HepG2 (cell line): ENCODE results near the gene GRM4. TPM values are rescaled to one million over a fixed set of nuclear protein-coding genes. Genes with fewer than 3 reads are reported as not detected.

Experiments
- DBP ChIP-seq: sonication (generic); formaldehyde crosslinking; IDR thresholded peaks from 2 replicates; pipeline ENCODE4 v1.4.0; 2020; ENCODE audit warnings: missing genetic modification reagents; ENCODE audit errors: not compliant biosample characterization
- FOSL1 ChIP-seq: sonication (generic); formaldehyde crosslinking; IDR thresholded peaks from 2 replicates; pipeline ENCODE4 v1.9.0; 2021; ENCODE audit warnings: missing genetic modification reagents, borderline replicate concordance
- GABPB1 ChIP-seq: IDR thresholded peaks from 2 replicates; pipeline ENCODE4 v1.6.1; 2016; ENCODE audit warnings: mild to moderate bottlenecking, missing genetic modification reagents, moderate library complexity, missing compliant biosample characterization
- NFKB2 ChIP-seq: sonication (generic); formaldehyde crosslinking; IDR thresholded peaks from 2 replicates; pipeline ENCODE4 v1.4.0; 2020; ENCODE audit warnings: missing genetic modification reagents, borderline replicate concordance
- NFRKB ChIP-seq: fragments of 450-650 bp; IDR thresholded peaks from 2 replicates; pipeline ENCODE4 v1.6.1; 2017
- NPAS2 ChIP-seq: sonication (generic); formaldehyde crosslinking; IDR thresholded peaks from 2 replicates; pipeline ENCODE4 v1.8.0; 2022; ENCODE audit warnings: mild to moderate bottlenecking, missing genetic modification reagents, borderline replicate concordance
- REL ChIP-seq: sonication (generic); formaldehyde crosslinking; conservative IDR thresholded peaks from 2 replicates; pipeline ENCODE4 v1.8.0; 2022; ENCODE audit warnings: mild to moderate bottlenecking, missing genetic modification reagents, moderate library complexity
- SETDB1 ChIP-seq: sonication (generic); formaldehyde crosslinking; IDR thresholded peaks from 2 replicates; pipeline ENCODE4 v1.5.1; 2020; ENCODE audit warnings: missing genetic modification reagents, mild to moderate bottlenecking, borderline replicate concordance
- SIX1 ChIP-seq: sonication (generic); formaldehyde crosslinking; IDR thresholded peaks from 2 replicates; pipeline ENCODE4 v1.4.0; 2020; ENCODE audit warnings: missing genetic modification reagents, borderline replicate concordance
- STAG1 ChIP-seq: sonication (generic); formaldehyde crosslinking; IDR thresholded peaks from 2 replicates; pipeline ENCODE4 v1.4.0; 2020; ENCODE audit warnings: missing genetic modification reagents
- ZBTB3 ChIP-seq: sonication (generic); formaldehyde crosslinking; IDR thresholded peaks from 2 replicates; pipeline ENCODE4 v1.4.0; 2020; ENCODE audit warnings: low read depth, mild to moderate bottlenecking, moderate library complexity, missing genetic modification reagents, borderline replicate concordance
- ZMYM3 ChIP-seq: sonication (generic); formaldehyde crosslinking; IDR thresholded peaks from 2 replicates; pipeline ENCODE4 v1.5.1; 2020; ENCODE audit warnings: mild to moderate bottlenecking, missing genetic modification reagents
- ZNF841 ChIP-seq: sonication (generic); formaldehyde crosslinking; IDR thresholded peaks from 2 replicates; pipeline ENCODE4 v1.8.1; 2023; ENCODE audit warnings: missing genetic modification reagents, borderline replicate concordance
- polyA plus RNA-seq, 8 experiments: library from polyadenylated mRNA; depleted of rRNA in 3 of 8; stranded (reverse) in 7 of 8; unstranded in 1 of 8; fragments of >200 nt; fragmentation: Illumina TruSeq in 4 of 8; extraction: Trizol in 4 of 8; gene quantifications; 2 replicates each; pipeline versions ENCODE4 v1.2.1 to v1.2.3, GENCODE V29; 2011 to 2016; ENCODE audit warnings: low read depth in 4 of 8, missing spikeins in 1 of 8, mixed read lengths in 1 of 8; ENCODE audit not compliant: insufficient read depth in 1 of 8
- total RNA-seq, 5 experiments: library from RNA; depleted of rRNA; stranded (reverse); fragments of >200 nt; fragmentation: Illumina TruSeq; extraction: Trizol; gene quantifications; 2 replicates each; pipeline ENCODE4 v1.2.3, GENCODE V29; 2016; ENCODE audit warnings: low read depth in 1 of 5
- TF ChIP-seq, protein P1 (sequence below): sonication (generic); formaldehyde crosslinking; IDR thresholded peaks from one replicate; pipeline ENCODE4 v1.5.1; 2020; ENCODE audit warnings: mild to moderate bottlenecking, missing genetic modification reagents; ENCODE audit errors: not compliant biosample characterization
- TF ChIP-seq, protein P2 (sequence below): sonication (generic); formaldehyde crosslinking; IDR thresholded peaks from 2 replicates; pipeline ENCODE4 v1.4.0; 2020; ENCODE audit warnings: mild to moderate bottlenecking, missing genetic modification reagents
- TF ChIP-seq, protein P3 (sequence below): sonication (generic); formaldehyde crosslinking; IDR thresholded peaks from 2 replicates; pipeline ENCODE4 v1.4.0; 2020; ENCODE audit warnings: missing genetic modification reagents

The GRM4 gene
- total and polyA plus RNA-seq, 2 of the 13 experiments (the other 11 are each of a cell fraction or from before 2014, with no cell fraction given) = not detected

DNA sequence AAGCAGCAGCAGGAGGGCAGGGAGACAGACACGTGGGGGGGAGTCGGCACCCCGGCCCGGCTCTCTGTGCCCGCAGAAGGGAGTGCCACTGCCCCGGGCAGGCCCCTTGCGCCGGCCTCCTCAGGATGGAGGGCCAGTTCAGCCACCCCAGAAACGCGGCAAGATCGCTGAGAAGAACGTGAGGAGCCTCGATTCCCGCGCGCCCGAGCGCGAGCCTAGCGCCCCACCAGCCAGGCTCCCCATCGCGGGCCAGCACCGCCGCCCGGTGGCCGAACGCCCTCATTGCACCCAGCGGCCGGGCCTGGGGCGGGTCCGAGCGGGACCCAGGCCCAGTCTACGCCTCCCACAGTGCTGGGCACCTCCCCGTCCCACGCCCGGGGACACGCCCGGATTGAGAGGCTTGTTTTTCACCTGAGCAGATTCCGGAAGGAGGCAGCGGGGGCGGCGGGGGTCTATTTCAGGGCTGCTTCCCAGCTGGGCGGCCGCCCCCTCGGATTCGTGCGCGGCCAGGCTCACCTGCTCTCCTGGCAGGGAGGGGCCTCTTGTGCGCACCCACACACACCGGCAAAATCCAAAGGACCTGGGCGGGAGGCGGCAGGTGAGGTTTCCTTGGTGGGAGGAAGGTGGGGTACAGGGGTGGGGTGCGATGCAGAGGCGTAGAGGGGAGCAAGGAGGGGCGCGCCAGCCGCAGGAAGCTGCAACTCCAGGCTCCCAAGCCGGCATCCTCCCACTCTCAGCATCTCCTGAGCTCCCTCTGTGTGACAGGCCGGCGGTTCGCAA, 9.0 kb upstream of the GRM4 start (continued):
- TF ChIP-seq NFKB2 (CRISPR knock-in tag) (peak; percentile 31; the same call in 1 of the 2 replicates), REL (0 out of 2 replicates have a peak, but pooled peaks have one; percentile 32), ZNF841 (CRISPR knock-in tag) (0 out of 2 replicates have a peak, but pooled peaks have one; percentile 35), ZBTB3 (no peak), FOSL1 (CRISPR knock-in tag) (0 out of 2 replicates have a peak, but pooled peaks have one; percentile 16), STAG1 (CRISPR knock-in tag) (peak; percentile 99), SIX1 (CRISPR knock-in tag) (no peak), SETDB1 (CRISPR knock-in tag) (no peak), ZMYM3 (CRISPR knock-in tag) (no peak), DBP (peak; percentile 47), NFRKB (no peak), GABPB1 (CRISPR knock-in tag) (peak; percentile 66; the same call in 1 of the 2 replicates), NPAS2 (CRISPR knock-in tag) (no peak)
- TF ChIP-seq, protein P1, sequence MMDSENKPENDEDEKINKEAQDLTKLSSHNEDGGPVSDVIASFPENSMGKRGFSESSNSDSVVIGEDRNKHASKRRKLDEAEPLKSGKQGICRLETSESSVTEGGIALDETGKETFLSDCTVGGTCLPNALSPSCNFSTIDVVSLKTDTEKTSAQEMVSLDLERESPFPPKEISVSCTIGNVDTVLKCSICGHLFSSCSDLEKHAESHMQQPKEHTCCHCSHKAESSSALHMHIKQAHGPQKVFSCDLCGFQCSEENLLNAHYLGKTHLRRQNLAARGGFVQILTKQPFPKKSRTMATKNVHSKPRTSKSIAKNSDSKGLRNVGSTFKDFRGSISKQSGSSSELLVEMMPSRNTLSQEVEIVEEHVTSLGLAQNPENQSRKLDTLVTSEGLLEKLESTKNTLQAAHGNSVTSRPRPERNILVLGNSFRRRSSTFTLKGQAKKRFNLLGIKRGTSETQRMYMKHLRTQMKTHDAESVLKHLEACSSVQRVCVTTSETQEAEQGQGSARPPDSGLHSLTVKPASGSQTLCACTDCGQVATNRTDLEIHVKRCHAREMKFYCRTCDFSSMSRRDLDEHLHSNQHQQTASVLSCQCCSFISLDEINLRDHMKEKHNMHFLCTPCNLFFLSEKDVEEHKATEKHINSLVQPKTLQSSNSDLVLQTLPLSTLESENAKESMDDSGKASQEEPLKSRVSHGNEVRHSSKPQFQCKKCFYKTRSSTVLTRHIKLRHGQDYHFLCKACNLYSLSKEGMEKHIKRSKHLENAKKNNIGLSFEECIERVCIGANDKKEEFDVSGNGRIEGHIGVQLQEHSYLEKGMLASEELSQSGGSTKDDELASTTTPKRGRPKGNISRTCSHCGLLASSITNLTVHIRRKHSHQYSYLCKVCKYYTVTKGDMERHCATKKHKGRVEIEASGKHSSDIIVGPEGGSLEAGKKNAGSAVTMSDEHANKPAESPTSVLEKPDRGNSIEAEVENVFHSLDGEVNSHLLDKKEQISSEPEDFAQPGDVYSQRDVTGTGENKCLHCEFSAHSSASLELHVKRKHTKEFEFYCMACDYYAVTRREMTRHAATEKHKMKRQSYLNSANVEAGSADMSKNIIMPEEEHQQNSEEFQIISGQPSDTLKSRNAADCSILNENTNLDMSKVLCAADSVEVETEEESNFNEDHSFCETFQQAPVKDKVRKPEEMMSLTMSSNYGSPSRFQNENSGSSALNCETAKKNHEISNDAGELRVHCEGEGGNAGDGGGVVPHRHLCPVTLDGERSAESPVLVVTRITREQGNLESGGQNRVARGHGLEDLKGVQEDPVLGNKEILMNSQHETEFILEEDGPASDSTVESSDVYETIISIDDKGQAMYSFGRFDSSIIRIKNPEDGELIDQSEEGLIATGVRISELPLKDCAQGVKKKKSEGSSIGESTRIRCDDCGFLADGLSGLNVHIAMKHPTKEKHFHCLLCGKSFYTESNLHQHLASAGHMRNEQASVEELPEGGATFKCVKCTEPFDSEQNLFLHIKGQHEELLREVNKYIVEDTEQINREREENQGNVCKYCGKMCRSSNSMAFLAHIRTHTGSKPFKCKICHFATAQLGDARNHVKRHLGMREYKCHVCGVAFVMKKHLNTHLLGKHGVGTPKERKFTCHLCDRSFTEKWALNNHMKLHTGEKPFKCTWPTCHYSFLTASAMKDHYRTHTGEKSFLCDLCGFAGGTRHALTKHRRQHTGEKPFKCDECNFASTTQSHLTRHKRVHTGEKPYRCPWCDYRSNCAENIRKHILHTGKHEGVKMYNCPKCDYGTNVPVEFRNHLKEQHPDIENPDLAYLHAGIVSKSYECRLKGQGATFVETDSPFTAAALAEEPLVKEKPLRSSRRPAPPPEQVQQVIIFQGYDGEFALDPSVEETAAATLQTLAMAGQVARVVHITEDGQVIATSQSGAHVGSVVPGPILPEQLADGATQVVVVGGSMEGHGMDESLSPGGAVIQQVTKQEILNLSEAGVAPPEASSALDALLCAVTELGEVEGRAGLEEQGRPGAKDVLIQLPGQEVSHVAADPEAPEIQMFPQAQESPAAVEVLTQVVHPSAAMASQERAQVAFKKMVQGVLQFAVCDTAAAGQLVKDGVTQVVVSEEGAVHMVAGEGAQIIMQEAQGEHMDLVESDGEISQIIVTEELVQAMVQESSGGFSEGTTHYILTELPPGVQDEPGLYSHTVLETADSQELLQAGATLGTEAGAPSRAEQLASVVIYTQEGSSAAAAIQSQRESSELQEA (CRISPR knock-in tag) = no peak
- TF ChIP-seq, protein P2, sequence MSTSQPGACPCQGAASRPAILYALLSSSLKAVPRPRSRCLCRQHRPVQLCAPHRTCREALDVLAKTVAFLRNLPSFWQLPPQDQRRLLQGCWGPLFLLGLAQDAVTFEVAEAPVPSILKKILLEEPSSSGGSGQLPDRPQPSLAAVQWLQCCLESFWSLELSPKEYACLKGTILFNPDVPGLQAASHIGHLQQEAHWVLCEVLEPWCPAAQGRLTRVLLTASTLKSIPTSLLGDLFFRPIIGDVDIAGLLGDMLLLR (CRISPR knock-in tag) = 0 out of 2 replicates have a peak, but pooled peaks have one; percentile 36
- TF ChIP-seq, protein P3, sequence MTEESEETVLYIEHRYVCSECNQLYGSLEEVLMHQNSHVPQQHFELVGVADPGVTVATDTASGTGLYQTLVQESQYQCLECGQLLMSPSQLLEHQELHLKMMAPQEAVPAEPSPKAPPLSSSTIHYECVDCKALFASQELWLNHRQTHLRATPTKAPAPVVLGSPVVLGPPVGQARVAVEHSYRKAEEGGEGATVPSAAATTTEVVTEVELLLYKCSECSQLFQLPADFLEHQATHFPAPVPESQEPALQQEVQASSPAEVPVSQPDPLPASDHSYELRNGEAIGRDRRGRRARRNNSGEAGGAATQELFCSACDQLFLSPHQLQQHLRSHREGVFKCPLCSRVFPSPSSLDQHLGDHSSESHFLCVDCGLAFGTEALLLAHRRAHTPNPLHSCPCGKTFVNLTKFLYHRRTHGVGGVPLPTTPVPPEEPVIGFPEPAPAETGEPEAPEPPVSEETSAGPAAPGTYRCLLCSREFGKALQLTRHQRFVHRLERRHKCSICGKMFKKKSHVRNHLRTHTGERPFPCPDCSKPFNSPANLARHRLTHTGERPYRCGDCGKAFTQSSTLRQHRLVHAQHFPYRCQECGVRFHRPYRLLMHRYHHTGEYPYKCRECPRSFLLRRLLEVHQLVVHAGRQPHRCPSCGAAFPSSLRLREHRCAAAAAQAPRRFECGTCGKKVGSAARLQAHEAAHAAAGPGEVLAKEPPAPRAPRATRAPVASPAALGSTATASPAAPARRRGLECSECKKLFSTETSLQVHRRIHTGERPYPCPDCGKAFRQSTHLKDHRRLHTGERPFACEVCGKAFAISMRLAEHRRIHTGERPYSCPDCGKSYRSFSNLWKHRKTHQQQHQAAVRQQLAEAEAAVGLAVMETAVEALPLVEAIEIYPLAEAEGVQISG = peak; percentile 19; the same call in 1 of the 2 replicates
